ENCODE results near the gene HSPA9. TPM values are rescaled to one million over a fixed set of nuclear protein-coding genes. Genes with fewer than 3 reads are reported as not detected.

The HSPA9 gene
- total and polyA plus RNA-seq, 2 of the 8 experiments (the other 6 are each of a cell fraction or from before 2014, with no cell fraction given): 191 to 395 TPM

GRCh38 chr5:138568061-138568824 is 7.0 kb downstream of the HSPA9 start:
- ChIA-PET POLR2A (ENCODE audit: partially characterized antibody) (interaction anchor here (0.6 to 26.9 kb wide), 13 partner anchors 2 to 444 kb away, joined by 3 to 1018 read pairs (median 4); partner anchors contain the start of genes ETF1 and HSPA9), CTCF (ENCODE audit: partially characterized antibody) (interaction anchor here (0.7 to 1.5 kb wide), 3 partner anchors 17 to 382 kb away, joined by 3 read pairs; no protein-coding TSS in a partner anchor)
- peaks cover 8 to 93% of the 10 kb centered on the region in 2 experiments for H3K79me2 ChIP-seq (ENCODE audit: control insufficient read depth in 1 of 2, insufficient read depth in 2 of 2, low read length in 2 of 2)
- peaks cover 62 to 100% (median 90%) of the 10 kb centered on the region in 4 experiments for H3K36me3 ChIP-seq (ENCODE audit: control insufficient read depth in 2 of 4, insufficient read depth in 4 of 4, low read length in 3 of 4)
- no peak overlapping the region for H2AK5ac ChIP-seq (ENCODE audit: low read depth, low read length)
- H3K4me3 ChIP-seq (ENCODE audit: extremely low read depth in 1 of 4, insufficient read depth in 2 of 4, low read depth in 3 of 4, low read length in 4 of 4): no peak overlapping the region
- H3K79me1 ChIP-seq (ENCODE audit: low read depth, low read length): peaks cover 5% of the 10 kb centered on the region
- no peaks in the 10 kb centered on the region for H3K27me3 ChIP-seq (replicated peaks in 1 of 4; ENCODE audit: control insufficient read depth in 3 of 4, extremely low read depth in 1 of 4, insufficient read depth in 3 of 4, low read length in 3 of 4)
- no peak overlapping the region for H2BK12ac ChIP-seq (ENCODE audit: low read depth, low read length)
- no peak overlapping the region for H3K27ac ChIP-seq (ENCODE audit: low read depth, low read length)
- no peak overlapping the region for H4K5ac ChIP-seq (ENCODE audit: insufficient read length, low read depth, low read length)
- TF ChIP-seq EGR1 (IDR thresholded peaks at IDR 0.05; ENCODE audit: borderline replicate concordance, low read depth, low read length) (no peak), POLR2A (IDR thresholded peaks at IDR 0.05; ENCODE audit: control extremely low read depth in 1 of 2, low read depth in 2 of 2, low read length in 2 of 2) (0 out of 3 replicates have a peak, but pooled peaks of 1 of the 2 experiments have one; percentile 24)
- H3K9me3 ChIP-seq (ENCODE audit: insufficient read depth in 2 of 2, low read depth in 1 of 2, low read length in 1 of 2): no peaks in the 10 kb centered on the region
- no peaks in the 10 kb centered on the region; a peak in 1 of 7 replicates for H3K4me1 ChIP-seq (replicated peaks in 1 of 4; ENCODE audit: control insufficient read depth in 3 of 4, insufficient read depth in 4 of 4, low read length in 3 of 4)
- 89% methylated on average over 16 of the region's 16 CpGs; no CpG with 5 or more reads in 1 of the 2 experiments for WGBS, 2 experiments (ENCODE audit: extremely low coverage in 1 of 2, insufficient coverage in 1 of 2, insufficient read length in 1 of 2, insufficient replicate concordance in 2 of 2, low coverage in 1 of 2, low lambda C conversion rate in 2 of 2, missing lambda C conversion rate in 1 of 2)
- no peak overlapping the region for H3K18ac ChIP-seq (ENCODE audit: extremely low read depth, low read length)
- H2AFZ ChIP-seq (ENCODE audit: low read length): no peak overlapping the region
- H4K20me1 ChIP-seq (replicated peaks in 1 of 2; ENCODE audit: control insufficient read depth in 1 of 2, insufficient read depth in 2 of 2, low read length in 2 of 2): peaks cover 9 to 15% of the 10 kb centered on the region in 2 experiments
- no peak overlapping the region for H3K14ac ChIP-seq (ENCODE audit: insufficient read length)
- H4K91ac ChIP-seq (replicated peaks; ENCODE audit: insufficient read length, low read length): no peak overlapping the region
- H2BK20ac ChIP-seq (ENCODE audit: low read length): no peak overlapping the region
- H2BK15ac ChIP-seq (ENCODE audit: low read length): no peak overlapping the region
- H2BK120ac ChIP-seq (replicated peaks; ENCODE audit: low read depth, low read length): no peak overlapping the region
- H4K8ac ChIP-seq (ENCODE audit: extremely low read depth, insufficient read depth, low read length): no peak overlapping the region
- H3K4ac ChIP-seq (replicated peaks; ENCODE audit: insufficient read length, low read depth, low read length): no peak overlapping the region
- FAIRE-seq (no peak), DNase-seq (ENCODE audit: low read depth in 1 of 2, low spot score in 2 of 2) (no peak)
- H3K23me2 ChIP-seq (ENCODE audit: low read depth, low read length): no peaks in the 10 kb centered on the region
- H3K23ac ChIP-seq (ENCODE audit: insufficient read length): no peak overlapping the region
- no peak overlapping the region for H3K56ac ChIP-seq (replicated peaks; ENCODE audit: insufficient read length, low read depth, low read length)
- peak overlapping the region in 1 of 4 experiments; percentile 10; a peak in 1 of 7 replicates for H3K9ac ChIP-seq (replicated peaks in 1 of 4; ENCODE audit: extremely low read depth in 1 of 4, low read depth in 3 of 4, low read length in 3 of 4)
- no peak overlapping the region for H3K4me2 ChIP-seq (ENCODE audit: insufficient read depth in 1 of 2, low read depth in 2 of 2, low read length in 2 of 2)
- H2BK5ac ChIP-seq (ENCODE audit: low read depth, low read length): no peak overlapping the region
